Right atrium auricular region (tissue), 2 donors: ENCODE data around the gene GALNT18. TPM values are rescaled to one million over a fixed set of nuclear protein-coding genes. Genes with fewer than 3 reads are reported as not detected.

Source experiments
- DNase-seq: peaks from one replicate; pipeline ENCODE4 v3.0.0-alpha.2; 2019; ENCODE audit warnings: low spot score
- H3K27ac ChIP-seq, 2 donors: fragments of 200-600 bp; sonication (generic); 1 replicate in 1 of 2; 2 replicates in 1 of 2; pipeline ENCODE4 v1.5.1; 2016 to 2019
- H3K27me3 ChIP-seq, 2 donors: fragments of 200-600 bp; sonication (generic); one replicate each; pipeline versions ENCODE4 v1.5.1 to v1.6.0; 2017 to 2019
- H3K36me3 ChIP-seq: fragments of 200-600 bp; sonication (generic); one replicate; pipeline ENCODE4 v1.5.1; 2016
- H3K4me1 ChIP-seq, 2 donors: fragments of 200-600 bp; sonication (generic); one replicate each; pipeline versions ENCODE4 v1.5.1 to v1.6.0; 2017 to 2019
- H3K4me3 ChIP-seq, 2 donors: fragments of 200-600 bp; sonication (generic); 1 replicate in 1 of 2; 2 replicates in 1 of 2; pipeline ENCODE4 v1.5.1; 2017 to 2019; ENCODE audit warnings: mild to moderate bottlenecking in 1 of 2, moderate library complexity in 1 of 2
- H3K9me3 ChIP-seq, 2 donors: fragments of 200-600 bp; sonication (generic); one replicate each; pipeline ENCODE4 v1.5.1; 2019
- CTCF ChIP-seq, 2 donors: fragments of 200-600 bp; sonication (generic); IDR thresholded peaks; one replicate each; pipeline ENCODE4 v1.5.1; 2019; ENCODE audit warnings: antibody characterized with exemption in 2 of 2
- total RNA-seq, 2 donors: library from RNA; depleted of rRNA; stranded (reverse); fragments of >200 nt; gene quantifications; one replicate each; pipeline ENCODE4 v1.1.0, GENCODE V29; 2016

GALNT18 gene
- total RNA-seq, 2 donors from 2014 or later, result 22.2 to 26.8 TPM

GRCh38 chr11:11349106-11349825 lies 272.5 kb downstream of the GALNT18 start:
- no peak for DNase-seq
- Histone ChIP-seq H3K4me3 (no peak overlapping the region), H3K27ac (no peak overlapping the region), H3K4me1 (peaks cover 0 to 45% of the 10 kb centered on the region in 2 donors), H3K27me3 (no peaks in the 10 kb centered on the region), H3K9me3 (no peaks in the 10 kb centered on the region), H3K36me3 (no peaks in the 10 kb centered on the region)
- TF ChIP-seq CTCF (IDR thresholded peaks at IDR 0.05), result no peak

- no peak for TF ChIP-seq CTCF (IDR thresholded peaks at IDR 0.05)
- Histone ChIP-seq H3K27me3 (no peaks in the 10 kb centered on the region), H3K9me3 (no peaks in the 10 kb centered on the region), H3K36me3 (no peaks in the 10 kb centered on the region), H3K27ac (no peak overlapping the region), H3K4me1 (peaks cover 0 to 45% of the 10 kb centered on the region in 2 donors), H3K4me3 (no peak overlapping the region)
- no peak for DNase-seq
Measured at GRCh38 chr11:11348303-11348702, 273.5 kb downstream of the GALNT18 start.

GRCh38 chr11:11347592-11347991 lies 274.2 kb downstream of the GALNT18 start:
- Histone ChIP-seq H3K4me1 (peaks cover 0 to 45% of the 10 kb centered on the region in 2 donors), H3K27ac (no peak overlapping the region), H3K27me3 (no peaks in the 10 kb centered on the region), H3K36me3 (no peaks in the 10 kb centered on the region), H3K4me3 (no peak overlapping the region), H3K9me3 (no peaks in the 10 kb centered on the region)
- TF ChIP-seq CTCF (IDR thresholded peaks at IDR 0.05), result no peak
- no peak for DNase-seq

- no peak for TF ChIP-seq CTCF (IDR thresholded peaks at IDR 0.05)
- Histone ChIP-seq H3K4me1 (peaks cover 0 to 42% of the 10 kb centered on the region in 2 donors), H3K9me3 (no peaks in the 10 kb centered on the region), H3K27me3 (no peaks in the 10 kb centered on the region), H3K36me3 (no peaks in the 10 kb centered on the region), H3K27ac (no peak overlapping the region), H3K4me3 (no peak overlapping the region)
- no peak for DNase-seq
Measured at GRCh38 chr11:11346303-11346702, 275.5 kb downstream of the GALNT18 start.

- H3K27ac ChIP-seq, result no peak overlapping the region
- no peak for DNase-seq
- H3K36me3 ChIP-seq, result no peaks in the 10 kb centered on the region
- peaks cover 0 to 30% of the 10 kb centered on the region in 2 donors for H3K4me1 ChIP-seq
- H3K27me3 ChIP-seq, result no peaks in the 10 kb centered on the region
- TF ChIP-seq CTCF (IDR thresholded peaks at IDR 0.05), result no peak
- no peak overlapping the region for H3K4me3 ChIP-seq
- no peaks in the 10 kb centered on the region for H3K9me3 ChIP-seq
Measured at GRCh38 chr11:11345099-11345498, 276.7 kb downstream of the GALNT18 start.

GRCh38 chr11:11344045-11344444 lies 277.8 kb downstream of the GALNT18 start:
- TF ChIP-seq CTCF (IDR thresholded peaks at IDR 0.05), result no peak
- peaks cover 0 to 20% of the 10 kb centered on the region in 2 donors for H3K4me1 ChIP-seq
- H3K4me3 ChIP-seq, result no peak overlapping the region
- H3K27me3 ChIP-seq, result no peaks in the 10 kb centered on the region
- H3K36me3 ChIP-seq, result no peaks in the 10 kb centered on the region
- no peaks in the 10 kb centered on the region for H3K9me3 ChIP-seq
- no peak for DNase-seq
- H3K27ac ChIP-seq, result no peak overlapping the region
